ENCODE results near the gene MFSD11.

MFSD11 gene

DNA sequence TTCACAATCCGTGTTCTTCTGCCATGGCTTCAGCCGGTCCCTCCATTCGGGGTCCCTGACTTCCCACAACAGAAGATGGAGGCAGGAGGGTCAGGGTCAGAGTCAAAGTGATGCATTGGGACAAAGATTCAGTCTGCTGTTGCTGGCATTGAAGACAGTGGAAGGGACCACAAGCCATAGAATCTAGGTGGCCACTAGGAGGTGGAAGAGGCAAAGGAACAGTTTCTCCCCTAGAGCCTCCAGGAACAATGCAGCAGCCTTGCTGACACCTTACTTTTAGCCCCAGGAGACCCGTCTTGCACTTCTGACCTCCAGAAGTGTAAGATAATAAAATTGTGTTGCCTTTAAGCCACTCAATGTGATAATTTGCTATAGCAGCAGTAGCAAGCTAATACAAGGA lies 55.9 kb downstream of the MFSD11 start:
- Histone ChIP-seq H3K27ac (replicated peaks) (no peak overlapping the region), H3K27me3 (ENCODE audit: insufficient read depth, poor library complexity, severe bottlenecking) (no peaks in the 10 kb centered on the region), H3K4me3 (replicated peaks; ENCODE audit: insufficient read depth, low read length) (no peak overlapping the region)
- TF ChIP-seq SPI1 (IDR thresholded peaks at IDR 0.05; ENCODE audit: borderline replicate concordance, low read depth) = no peak
- peak; percentile 42 for TF ChIP-seq CTCF (IDR thresholded peaks at IDR 0.05; ENCODE audit: insufficient read depth, low read length)
- peak in 1 of 2 experiments; percentile 37 for DNase-seq (ENCODE audit: low read depth in 1 of 2, low spot score in 1 of 2)

GRCh38 chr17:76796081-76796480 lies 58.2 kb downstream of the MFSD11 start:
- no peak for DNase-seq (ENCODE audit: low read depth in 1 of 2, low spot score in 1 of 2)
- Histone ChIP-seq H3K4me3 (replicated peaks; ENCODE audit: insufficient read depth, low read length) (no peak overlapping the region), H3K27me3 (ENCODE audit: insufficient read depth, poor library complexity, severe bottlenecking) (no peaks in the 10 kb centered on the region), H3K27ac (replicated peaks) (no peak overlapping the region)
- TF ChIP-seq POLR2AphosphoS5 (IDR thresholded peaks at IDR 0.05; ENCODE audit: low read depth) (no peak), CTCF (IDR thresholded peaks at IDR 0.05; ENCODE audit: insufficient read depth, low read length) (no peak), SPI1 (IDR thresholded peaks at IDR 0.05; ENCODE audit: borderline replicate concordance, low read depth) (no peak), GABPA (IDR thresholded peaks at IDR 0.05; ENCODE audit: low read depth) (no peak)
- TF ChIP-seq, protein P1, sequence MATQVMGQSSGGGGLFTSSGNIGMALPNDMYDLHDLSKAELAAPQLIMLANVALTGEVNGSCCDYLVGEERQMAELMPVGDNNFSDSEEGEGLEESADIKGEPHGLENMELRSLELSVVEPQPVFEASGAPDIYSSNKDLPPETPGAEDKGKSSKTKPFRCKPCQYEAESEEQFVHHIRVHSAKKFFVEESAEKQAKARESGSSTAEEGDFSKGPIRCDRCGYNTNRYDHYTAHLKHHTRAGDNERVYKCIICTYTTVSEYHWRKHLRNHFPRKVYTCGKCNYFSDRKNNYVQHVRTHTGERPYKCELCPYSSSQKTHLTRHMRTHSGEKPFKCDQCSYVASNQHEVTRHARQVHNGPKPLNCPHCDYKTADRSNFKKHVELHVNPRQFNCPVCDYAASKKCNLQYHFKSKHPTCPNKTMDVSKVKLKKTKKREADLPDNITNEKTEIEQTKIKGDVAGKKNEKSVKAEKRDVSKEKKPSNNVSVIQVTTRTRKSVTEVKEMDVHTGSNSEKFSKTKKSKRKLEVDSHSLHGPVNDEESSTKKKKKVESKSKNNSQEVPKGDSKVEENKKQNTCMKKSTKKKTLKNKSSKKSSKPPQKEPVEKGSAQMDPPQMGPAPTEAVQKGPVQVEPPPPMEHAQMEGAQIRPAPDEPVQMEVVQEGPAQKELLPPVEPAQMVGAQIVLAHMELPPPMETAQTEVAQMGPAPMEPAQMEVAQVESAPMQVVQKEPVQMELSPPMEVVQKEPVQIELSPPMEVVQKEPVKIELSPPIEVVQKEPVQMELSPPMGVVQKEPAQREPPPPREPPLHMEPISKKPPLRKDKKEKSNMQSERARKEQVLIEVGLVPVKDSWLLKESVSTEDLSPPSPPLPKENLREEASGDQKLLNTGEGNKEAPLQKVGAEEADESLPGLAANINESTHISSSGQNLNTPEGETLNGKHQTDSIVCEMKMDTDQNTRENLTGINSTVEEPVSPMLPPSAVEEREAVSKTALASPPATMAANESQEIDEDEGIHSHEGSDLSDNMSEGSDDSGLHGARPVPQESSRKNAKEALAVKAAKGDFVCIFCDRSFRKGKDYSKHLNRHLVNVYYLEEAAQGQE (IDR thresholded peaks at IDR 0.05; ENCODE audit: insufficient replicate concordance, low read depth) = no peak

GRCh38 chr17:76797241-76797840 lies 59.4 kb downstream of the MFSD11 start:
- Histone ChIP-seq H3K27ac (replicated peaks) (no peak overlapping the region), H3K4me3 (replicated peaks; ENCODE audit: insufficient read depth, low read length) (no peak overlapping the region), H3K27me3 (ENCODE audit: insufficient read depth, poor library complexity, severe bottlenecking) (no peaks in the 10 kb centered on the region)
- TF ChIP-seq SPI1 (IDR thresholded peaks at IDR 0.05; ENCODE audit: borderline replicate concordance, low read depth) (no peak), CTCF (IDR thresholded peaks at IDR 0.05; ENCODE audit: insufficient read depth, low read length) (no peak), POLR2AphosphoS5 (IDR thresholded peaks at IDR 0.05; ENCODE audit: low read depth) (no peak), GABPA (IDR thresholded peaks at IDR 0.05; ENCODE audit: low read depth) (no peak)
- TF ChIP-seq, protein P1 (IDR thresholded peaks at IDR 0.05; ENCODE audit: insufficient replicate concordance, low read depth) = no peak
- DNase-seq (ENCODE audit: low read depth in 1 of 2, low spot score in 1 of 2) = no peak

GRCh38 chr17:76801706-76802105 lies 63.8 kb downstream of the MFSD11 start:
- Histone ChIP-seq H3K27me3 (ENCODE audit: insufficient read depth, poor library complexity, severe bottlenecking) (no peaks in the 10 kb centered on the region), H3K27ac (replicated peaks) (no peak overlapping the region), H3K4me3 (replicated peaks; ENCODE audit: insufficient read depth, low read length) (no peak overlapping the region)
- no peak for DNase-seq (ENCODE audit: low read depth in 1 of 2, low spot score in 1 of 2)
- TF ChIP-seq CTCF (IDR thresholded peaks at IDR 0.05; ENCODE audit: insufficient read depth, low read length) (no peak), POLR2AphosphoS5 (IDR thresholded peaks at IDR 0.05; ENCODE audit: low read depth) (no peak), SPI1 (IDR thresholded peaks at IDR 0.05; ENCODE audit: borderline replicate concordance, low read depth) (no peak), GABPA (IDR thresholded peaks at IDR 0.05; ENCODE audit: low read depth) (no peak)
- TF ChIP-seq, protein P1 (IDR thresholded peaks at IDR 0.05; ENCODE audit: insufficient replicate concordance, low read depth) = no peak

All from HL-60 (cell line).